GM21515 (cell line): ENCODE measurements around the gene CFAP77.

Source experiments
- ATAC-seq: cut with Tn5 transposase; IDR thresholded peaks from one replicate; pipeline ENCODE4 v1.9.1; 2021; ENCODE audit not compliant: unreplicated experiment

CFAP77 gene

GRCh38 chr9:132575005-132575609 lies 165.1 kb downstream of the CFAP77 start:
- ATAC-seq: no peak

GRCh38 chr9:132575811-132576210 lies 165.8 kb downstream of the CFAP77 start:
- ATAC-seq: no peak

GRCh38 chr9:132577119-132577518 lies 167.1 kb downstream of the CFAP77 start:
- no peak for ATAC-seq

- ATAC-seq: no peak
Measured at GRCh38 chr9:132578367-132578932, 168.4 kb downstream of the CFAP77 start.

GRCh38 chr9:132579427-132579798 lies 169.4 kb downstream of the CFAP77 start:
- no peak for ATAC-seq

GRCh38 chr9:132582276-132582785 lies 172.3 kb downstream of the CFAP77 start, which contains the start of gene BARHL1:
TSS of gene BARHL1 (plus strand) at chr9:132582606. CDS start at chr9:132582798, 192 bp downstream.
- ATAC-seq: no peak

GRCh38 chr9:132582786-132583583 lies 173.0 kb downstream of the CFAP77 start:
- no peak for ATAC-seq

GRCh38 chr9:132583584-132584304 lies 173.7 kb downstream of the CFAP77 start:
- no peak for ATAC-seq

GRCh38 chr9:132584601-132585560 lies 174.9 kb downstream of the CFAP77 start:
- ATAC-seq: no peak

GRCh38 chr9:132585954-132586829 lies 176.2 kb downstream of the CFAP77 start:
- no peak for ATAC-seq

GRCh38 chr9:132586830-132587591 lies 177.0 kb downstream of the CFAP77 start:
- no peak for ATAC-seq

- ATAC-seq: no peak
Measured at GRCh38 chr9:132587592-132587955, 177.6 kb downstream of the CFAP77 start.

GRCh38 chr9:132588098-132588497 lies 178.1 kb downstream of the CFAP77 start:
- no peak for ATAC-seq

GRCh38 chr9:132588501-132589147 lies 178.6 kb downstream of the CFAP77 start:
- no peak for ATAC-seq

- ATAC-seq: no peak
Measured at GRCh38 chr9:132589148-132590036, 179.4 kb downstream of the CFAP77 start.

GRCh38 chr9:132590037-132590317 lies 180.0 kb downstream of the CFAP77 start:
- no peak for ATAC-seq
